Stimulated activated naive CD8-positive, alpha-beta T cell treated with anti-CD3 and anti-CD28 coated beads, Interleukin-15, Interleukin-2, amounts not matched to agents 100 ng/mL and 50 ng/mL, for 24 hours (primary cell): ENCODE results near the gene CRHR1.

Experiments
- H3K27ac Mint-ChIP-seq: one replicate; pipeline ENCODE4 v1.8.0; 2021; ENCODE audit warnings: mild to moderate bottlenecking, mixed read lengths
- H3K27me3 Mint-ChIP-seq: one replicate; pipeline ENCODE4 v1.8.0; 2021; ENCODE audit warnings: mixed read lengths
- H3K36me3 Mint-ChIP-seq: one replicate; pipeline ENCODE4 v1.8.0; 2021; ENCODE audit warnings: low read depth, mixed read lengths
- H3K4me1 Mint-ChIP-seq: one replicate; pipeline ENCODE4 v1.8.0; 2021; ENCODE audit warnings: low read depth, mixed read lengths
- H3K4me3 Mint-ChIP-seq: one replicate; pipeline ENCODE4 v1.8.0; 2021; ENCODE audit warnings: mild to moderate bottlenecking, mixed read lengths
- H3K9me3 Mint-ChIP-seq: one replicate; pipeline ENCODE4 v1.8.0; 2021; ENCODE audit warnings: mixed read lengths

The CRHR1 gene

DNA sequence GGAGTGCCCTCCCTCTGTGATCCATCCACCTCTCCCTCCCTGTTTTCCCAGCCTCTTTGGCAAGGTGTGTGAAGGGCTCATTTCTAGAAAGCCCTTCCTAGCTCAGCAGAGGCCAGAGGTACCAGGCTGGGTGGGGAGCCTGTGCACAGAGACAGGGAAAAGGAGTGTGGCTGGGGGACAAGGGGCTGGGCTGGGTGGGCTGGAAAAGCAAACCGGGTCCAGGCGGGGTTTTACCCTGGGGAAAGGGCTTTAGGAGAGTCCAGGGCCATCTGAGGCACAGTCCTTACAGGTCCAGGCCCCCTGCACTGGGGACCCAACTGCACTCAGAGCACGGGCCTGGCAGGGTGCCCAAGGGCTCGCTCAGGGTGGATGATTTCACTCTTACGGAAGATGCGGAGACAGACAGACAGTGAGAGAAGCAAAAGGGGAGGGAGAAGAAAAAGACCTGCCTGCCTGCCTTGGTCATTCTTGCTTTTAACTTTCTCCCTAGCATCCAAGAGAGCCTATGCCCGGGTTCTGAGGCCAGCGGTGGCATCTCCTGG, 7.0 kb downstream of the CRHR1 start:
- Mint-ChIP-seq H3K4me3 (no peak overlapping the region), H3K27me3 (peaks cover 64% of the 10 kb centered on the region), H3K27ac (no peak overlapping the region), H3K4me1 (no peaks in the 10 kb centered on the region), H3K36me3 (no peaks in the 10 kb centered on the region), H3K9me3 (no peaks in the 10 kb centered on the region)

DNA sequence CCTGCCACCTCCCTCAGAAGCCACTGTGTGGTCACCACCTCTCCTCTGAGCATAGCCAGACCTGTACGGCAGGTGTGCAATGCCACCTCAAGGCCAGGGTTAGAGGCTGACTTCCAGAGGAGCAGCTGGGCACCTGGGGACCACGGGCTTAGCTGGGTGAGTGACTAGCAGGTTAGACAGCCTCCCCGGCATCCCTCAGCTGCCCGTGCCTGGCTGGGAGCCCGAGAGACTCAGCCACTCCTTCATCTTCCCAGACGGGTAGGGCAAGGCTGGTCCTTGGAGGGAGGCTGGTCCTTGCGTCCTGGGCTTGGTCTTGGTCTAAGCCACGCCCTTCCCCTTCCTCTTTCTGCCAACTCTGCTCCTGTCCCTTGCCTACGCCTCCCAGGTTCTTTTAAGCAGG, 7.8 kb downstream of the CRHR1 start:
- Mint-ChIP-seq H3K4me3 (no peak overlapping the region), H3K27ac (no peak overlapping the region), H3K9me3 (no peaks in the 10 kb centered on the region), H3K4me1 (no peaks in the 10 kb centered on the region), H3K27me3 (peaks cover 58% of the 10 kb centered on the region), H3K36me3 (no peaks in the 10 kb centered on the region)

DNA sequence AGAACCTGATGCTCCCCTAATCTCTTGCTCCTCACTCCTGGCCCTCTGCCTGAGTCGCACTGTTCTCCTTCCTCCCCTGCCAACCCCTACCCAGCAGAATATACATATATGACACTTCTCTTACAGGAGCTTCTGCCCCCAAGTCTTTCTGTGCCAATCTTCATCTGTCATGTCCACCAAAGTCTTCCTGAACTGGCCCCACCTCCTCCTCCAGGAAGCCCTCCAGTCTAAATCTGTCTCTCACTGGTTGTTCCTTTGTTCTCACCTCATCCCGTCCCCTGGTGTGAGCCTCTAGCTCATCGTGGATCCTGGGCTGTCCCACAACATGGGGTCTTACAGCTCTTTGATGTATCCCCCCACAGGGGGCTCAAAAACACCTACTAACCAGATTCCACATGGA, 8.3 kb downstream of the CRHR1 start:
- H3K4me1 Mint-ChIP-seq: no peaks in the 10 kb centered on the region
- no peaks in the 10 kb centered on the region for H3K36me3 Mint-ChIP-seq
- H3K27me3 Mint-ChIP-seq: peaks cover 53% of the 10 kb centered on the region
- H3K27ac Mint-ChIP-seq: no peak overlapping the region
- H3K4me3 Mint-ChIP-seq: no peak overlapping the region
- H3K9me3 Mint-ChIP-seq: no peaks in the 10 kb centered on the region

DNA sequence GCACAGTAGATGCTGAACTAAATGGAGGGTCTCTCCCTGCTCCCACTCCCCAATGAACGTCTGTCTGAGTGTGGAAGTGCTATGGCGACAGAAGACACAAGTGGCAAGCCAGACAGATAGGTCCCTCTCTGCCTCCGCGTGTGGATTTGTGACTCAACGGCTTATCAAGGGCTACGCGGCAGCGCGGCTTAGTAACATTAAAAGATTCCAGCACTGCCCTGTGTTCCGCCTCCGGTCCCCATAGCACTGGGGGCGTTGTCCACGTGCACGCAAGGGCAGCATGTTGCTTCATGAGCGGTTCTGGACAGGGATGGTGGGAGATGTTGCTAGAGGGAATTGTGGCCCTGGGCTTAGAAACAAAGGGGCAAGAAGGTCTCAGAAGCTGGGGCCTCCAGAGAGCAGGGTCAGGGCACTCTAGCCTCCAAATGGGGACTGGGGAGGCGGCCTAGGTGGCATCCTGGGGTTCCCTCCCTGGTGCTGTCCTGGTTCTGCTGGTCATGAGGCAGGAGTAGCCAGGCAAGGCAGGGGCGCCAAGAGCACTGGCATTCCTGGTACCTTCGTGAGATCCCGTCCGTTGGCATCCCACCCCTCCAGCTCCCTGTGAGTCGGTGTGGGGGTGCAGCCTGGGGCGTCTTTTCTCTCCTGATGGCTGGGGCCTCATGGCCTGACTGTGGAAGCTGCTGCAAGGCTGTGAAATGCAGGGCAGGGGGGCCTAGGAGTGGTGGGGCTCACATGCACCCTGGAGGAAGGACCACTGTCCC, 9.1 kb downstream of the CRHR1 start:
- Mint-ChIP-seq H3K4me3 (no peak overlapping the region), H3K27me3 (peaks cover 47% of the 10 kb centered on the region), H3K9me3 (no peaks in the 10 kb centered on the region), H3K4me1 (no peaks in the 10 kb centered on the region), H3K27ac (no peak overlapping the region), H3K36me3 (no peaks in the 10 kb centered on the region)

DNA sequence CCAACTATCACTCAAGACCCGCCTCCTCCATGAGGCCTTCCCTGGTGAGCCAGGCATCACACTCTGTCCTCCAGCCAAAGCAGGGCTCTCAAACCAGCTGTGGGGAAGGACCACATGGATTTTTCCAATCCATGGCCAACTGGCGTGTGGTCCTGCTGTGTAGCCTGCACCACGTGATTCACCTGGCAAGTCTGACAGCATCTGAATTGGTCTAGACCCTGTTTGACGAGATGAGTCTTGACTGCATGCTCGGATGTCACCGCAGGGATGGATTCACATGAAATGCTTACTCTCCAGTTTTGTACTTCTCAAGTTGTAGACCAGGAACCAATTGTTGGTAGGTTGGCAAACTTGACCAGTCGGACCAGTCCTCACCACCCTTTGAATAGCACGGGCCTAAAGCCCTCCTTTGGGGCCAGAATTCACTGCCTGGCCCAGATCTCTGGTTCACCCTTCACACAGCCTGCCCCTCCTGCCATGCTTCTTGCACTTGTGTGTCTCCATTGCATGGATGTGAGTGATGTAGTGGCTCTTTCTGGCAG, 9.9 kb downstream of the CRHR1 start:
- peaks cover 44% of the 10 kb centered on the region for H3K27me3 Mint-ChIP-seq
- H3K36me3 Mint-ChIP-seq: no peaks in the 10 kb centered on the region
- H3K4me3 Mint-ChIP-seq: no peak overlapping the region
- H3K9me3 Mint-ChIP-seq: no peaks in the 10 kb centered on the region
- no peak overlapping the region for H3K27ac Mint-ChIP-seq
- no peaks in the 10 kb centered on the region for H3K4me1 Mint-ChIP-seq

DNA sequence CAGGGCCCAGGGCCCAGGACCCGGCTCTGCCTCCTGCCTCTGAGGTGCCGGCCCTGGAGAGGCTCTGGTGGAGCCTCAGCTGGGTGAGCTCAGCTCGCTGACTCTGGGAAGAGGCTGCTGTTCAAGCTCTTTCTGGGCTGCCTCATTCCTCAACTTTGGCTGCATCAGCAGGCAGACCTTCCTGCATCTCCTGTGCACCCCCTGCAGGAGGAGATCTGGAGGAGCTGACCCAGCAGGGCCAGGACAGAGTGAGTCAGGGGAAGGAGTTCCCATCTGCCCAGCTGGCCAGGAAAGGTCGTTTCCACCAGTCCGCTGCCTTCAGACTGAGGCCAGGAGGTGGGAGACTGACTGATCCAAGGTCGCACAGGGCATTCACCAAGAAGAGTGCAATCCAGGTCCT, 10.7 kb downstream of the CRHR1 start:
- Mint-ChIP-seq H3K27me3 (peaks cover 43% of the 10 kb centered on the region), H3K27ac (no peak overlapping the region), H3K36me3 (no peaks in the 10 kb centered on the region), H3K4me1 (no peaks in the 10 kb centered on the region), H3K9me3 (no peaks in the 10 kb centered on the region), H3K4me3 (no peak overlapping the region)

DNA sequence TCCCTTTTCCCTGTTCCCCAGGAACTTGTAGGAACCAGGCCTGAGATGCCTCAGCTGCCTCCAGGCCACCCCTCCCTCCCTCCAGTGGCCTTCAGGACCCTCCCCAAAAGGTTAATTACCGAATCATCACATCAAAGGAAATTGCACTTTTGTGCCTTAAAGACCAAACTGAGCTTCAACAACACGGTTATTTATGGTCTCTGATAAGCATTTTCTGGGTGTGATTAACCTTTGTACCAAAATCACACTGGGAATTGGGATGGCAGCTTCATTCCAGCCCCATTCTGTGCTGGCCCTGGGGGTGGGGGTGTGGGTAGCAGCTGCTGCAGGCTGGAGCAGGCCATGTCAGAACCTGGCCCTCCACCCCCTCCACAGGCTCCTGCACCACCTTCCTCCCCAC, 16.7 kb downstream of the CRHR1 start:
- no peak overlapping the region for H3K27ac Mint-ChIP-seq
- H3K4me1 Mint-ChIP-seq: no peaks in the 10 kb centered on the region
- H3K27me3 Mint-ChIP-seq: peaks cover 35% of the 10 kb centered on the region
- H3K4me3 Mint-ChIP-seq: no peak overlapping the region
- no peaks in the 10 kb centered on the region for H3K36me3 Mint-ChIP-seq
- H3K9me3 Mint-ChIP-seq: no peaks in the 10 kb centered on the region

DNA sequence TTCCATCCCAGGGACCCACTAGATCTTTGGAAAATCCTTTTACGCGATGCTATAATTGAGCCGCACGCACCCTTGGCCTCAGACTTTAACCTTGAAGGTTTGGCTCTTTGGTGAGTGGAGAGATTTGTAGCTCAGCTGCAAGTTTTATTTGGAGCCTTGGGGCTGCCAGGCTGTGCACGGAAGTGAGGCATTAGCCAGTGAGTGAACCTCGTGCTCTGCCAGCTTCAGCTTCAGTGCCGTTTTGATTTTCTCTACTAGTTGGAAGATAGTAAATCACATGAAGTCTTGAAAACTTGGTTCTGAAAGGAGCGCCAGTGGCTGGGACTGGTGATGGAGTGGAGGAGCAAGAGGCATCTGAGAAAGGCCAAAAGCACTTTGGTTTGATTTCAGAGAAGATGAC, 17.3 kb downstream of the CRHR1 start:
- Mint-ChIP-seq H3K9me3 (no peaks in the 10 kb centered on the region), H3K4me1 (no peaks in the 10 kb centered on the region), H3K4me3 (no peak overlapping the region), H3K27me3 (peaks cover 36% of the 10 kb centered on the region), H3K36me3 (no peaks in the 10 kb centered on the region), H3K27ac (no peak overlapping the region)

DNA sequence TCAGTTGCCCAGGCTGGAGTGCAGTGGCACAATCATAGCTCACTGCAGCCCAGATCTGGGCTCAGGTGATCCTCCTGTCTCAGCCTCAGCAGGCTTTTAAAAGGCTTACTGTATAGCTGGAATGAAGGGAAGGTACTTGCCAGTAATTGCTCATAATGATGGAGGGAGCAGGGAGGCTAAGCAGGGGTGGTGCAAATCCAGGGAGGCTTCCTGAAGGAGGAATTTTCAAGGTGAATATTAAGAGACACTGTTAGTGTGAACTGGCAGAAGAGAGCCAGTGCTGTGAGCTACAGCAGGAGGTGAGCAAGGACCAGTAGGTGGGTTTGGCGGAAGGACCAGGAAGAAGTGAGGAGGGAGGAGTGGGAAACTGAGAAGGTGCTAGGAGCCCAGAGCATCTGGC, 24.7 kb downstream of the CRHR1 start:
- no peaks in the 10 kb centered on the region for H3K4me1 Mint-ChIP-seq
- no peak overlapping the region for H3K27ac Mint-ChIP-seq
- H3K27me3 Mint-ChIP-seq: peaks cover 13% of the 10 kb centered on the region
- H3K36me3 Mint-ChIP-seq: no peaks in the 10 kb centered on the region
- no peaks in the 10 kb centered on the region for H3K9me3 Mint-ChIP-seq
- H3K4me3 Mint-ChIP-seq: no peak overlapping the region

DNA sequence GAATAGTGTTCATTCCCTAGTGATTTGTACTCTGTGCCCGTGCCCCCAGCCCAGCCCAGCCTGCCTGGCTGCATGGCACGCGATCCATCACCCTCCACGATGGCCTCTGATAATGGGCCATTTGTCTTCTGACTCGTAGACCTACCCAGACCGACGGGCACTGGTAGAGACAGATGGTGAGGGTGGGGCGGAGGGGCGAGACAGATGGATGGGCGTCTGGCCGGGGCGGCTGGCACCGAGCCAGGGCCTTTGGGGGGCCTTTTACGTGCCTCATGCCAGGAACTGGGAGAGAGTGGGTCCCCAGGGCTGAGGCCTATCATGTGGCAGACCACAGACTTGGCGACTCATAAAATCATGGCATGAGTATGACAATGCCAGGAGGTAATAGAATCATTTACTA, 25.4 kb downstream of the CRHR1 start:
- Mint-ChIP-seq H3K27ac (no peak overlapping the region), H3K4me3 (no peak overlapping the region), H3K9me3 (no peaks in the 10 kb centered on the region), H3K4me1 (no peaks in the 10 kb centered on the region), H3K36me3 (no peaks in the 10 kb centered on the region), H3K27me3 (peaks cover 12% of the 10 kb centered on the region)

DNA sequence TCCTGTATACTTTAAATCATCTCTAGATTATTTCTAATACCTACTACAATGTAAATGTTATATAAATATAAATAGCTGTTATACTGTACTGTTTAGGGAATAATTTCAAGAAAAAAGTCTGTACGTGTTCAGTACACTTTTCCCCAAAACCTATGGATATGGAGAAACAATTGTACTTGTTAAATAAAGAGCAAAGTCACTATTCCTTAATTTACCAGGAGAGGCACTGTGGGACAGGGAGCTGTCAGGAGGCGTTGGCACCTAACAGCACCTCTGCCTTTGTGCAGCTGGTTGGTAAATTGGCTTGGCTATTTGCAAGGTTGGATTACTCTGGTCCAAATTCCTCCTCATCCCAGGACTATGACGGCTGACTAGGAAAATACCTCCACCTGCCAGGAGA, 28.0 kb downstream of the CRHR1 start:
- H3K4me3 Mint-ChIP-seq: no peak overlapping the region
- H3K4me1 Mint-ChIP-seq: no peaks in the 10 kb centered on the region
- no peaks in the 10 kb centered on the region for H3K9me3 Mint-ChIP-seq
- no peaks in the 10 kb centered on the region for H3K36me3 Mint-ChIP-seq
- H3K27ac Mint-ChIP-seq: no peak overlapping the region
- no peaks in the 10 kb centered on the region for H3K27me3 Mint-ChIP-seq

DNA sequence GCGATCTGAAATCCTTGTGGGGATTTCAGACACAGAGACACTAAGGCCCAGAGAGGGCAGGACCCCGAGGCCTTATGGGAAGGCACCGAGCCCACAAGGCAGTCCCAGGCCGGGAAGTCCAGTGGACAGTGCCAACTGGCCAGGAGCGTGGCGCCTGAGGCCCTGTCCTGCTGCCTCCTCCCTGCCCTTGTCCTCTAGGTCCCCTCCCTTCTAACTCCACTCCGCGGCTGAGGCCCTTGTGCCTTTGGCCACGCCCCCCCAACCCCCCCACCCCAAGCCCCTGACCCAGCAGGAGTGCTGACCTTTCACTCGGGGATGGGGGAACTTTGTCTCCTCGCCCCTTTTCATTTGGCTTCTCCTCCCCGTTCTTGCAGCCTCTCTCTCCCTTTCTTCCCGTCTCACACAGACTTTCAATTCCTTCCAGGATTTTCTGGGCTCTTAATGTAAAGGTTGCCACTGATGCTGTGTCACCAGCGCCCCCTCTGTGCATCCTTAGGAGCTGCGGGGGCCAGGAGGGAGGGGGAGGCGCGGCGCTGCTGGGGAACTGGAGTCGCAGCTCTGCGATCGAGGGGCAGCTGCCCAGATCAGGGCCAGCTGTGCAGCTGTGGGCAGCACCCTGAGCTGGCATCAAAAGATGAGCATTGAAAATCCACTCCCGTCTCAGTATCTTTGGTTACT, 29.1 kb downstream of the CRHR1 start:
- H3K4me3 Mint-ChIP-seq: no peak overlapping the region
- no peaks in the 10 kb centered on the region for H3K9me3 Mint-ChIP-seq
- no peaks in the 10 kb centered on the region for H3K4me1 Mint-ChIP-seq
- H3K36me3 Mint-ChIP-seq: no peaks in the 10 kb centered on the region
- H3K27me3 Mint-ChIP-seq: no peaks in the 10 kb centered on the region
- H3K27ac Mint-ChIP-seq: no peak overlapping the region

DNA sequence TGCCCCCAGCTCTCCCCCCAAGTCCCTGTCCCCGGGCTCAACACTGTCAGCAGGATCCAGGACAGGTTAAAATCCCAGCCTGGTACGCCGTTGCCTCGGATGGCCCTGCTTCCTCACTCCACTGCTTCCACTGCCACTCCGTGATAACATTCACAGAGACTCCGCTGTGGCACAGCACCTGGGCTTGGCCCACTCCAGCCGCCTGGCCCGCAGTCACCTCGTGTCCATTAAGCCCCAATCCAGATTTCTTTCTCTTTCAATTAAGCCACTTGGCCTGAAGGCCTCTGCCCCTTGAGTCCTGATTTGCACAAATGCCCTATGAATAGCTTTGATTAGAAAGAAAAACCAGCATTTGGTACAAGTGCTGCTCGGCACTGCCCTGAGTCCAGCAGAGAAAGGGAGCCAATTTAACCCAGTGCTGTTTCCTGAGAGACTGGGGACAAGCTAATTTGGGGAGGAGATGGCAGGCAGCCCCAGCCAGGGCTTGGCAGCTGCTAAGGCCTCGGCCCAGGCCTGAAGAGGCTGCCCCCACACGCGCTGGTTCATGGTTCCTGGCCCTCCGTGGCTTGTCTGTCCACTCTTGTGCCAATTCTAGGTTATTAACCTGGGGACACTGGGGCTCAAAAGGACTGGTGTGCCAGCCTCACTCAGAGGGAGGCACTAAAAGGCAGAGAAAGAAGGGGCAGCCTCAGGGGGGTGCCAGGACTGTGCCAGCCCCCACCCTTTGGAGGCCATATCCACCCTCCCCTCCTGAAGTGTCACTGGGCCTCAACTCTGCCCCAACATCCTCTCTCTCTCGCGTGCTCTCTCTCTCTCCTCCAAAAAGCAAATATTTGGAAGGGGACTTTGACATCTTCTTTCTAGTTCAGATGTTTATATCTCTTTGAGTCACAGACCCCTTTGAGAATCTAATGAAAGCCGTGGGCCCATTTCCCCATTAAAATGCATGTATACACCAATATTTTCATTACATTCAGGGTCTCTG, 30.8 kb downstream of the CRHR1 start:
- no peaks in the 10 kb centered on the region for H3K4me1 Mint-ChIP-seq
- H3K27me3 Mint-ChIP-seq: no peaks in the 10 kb centered on the region
- H3K9me3 Mint-ChIP-seq: no peaks in the 10 kb centered on the region
- H3K4me3 Mint-ChIP-seq: no peak overlapping the region
- H3K27ac Mint-ChIP-seq: no peak overlapping the region
- H3K36me3 Mint-ChIP-seq: no peaks in the 10 kb centered on the region

DNA sequence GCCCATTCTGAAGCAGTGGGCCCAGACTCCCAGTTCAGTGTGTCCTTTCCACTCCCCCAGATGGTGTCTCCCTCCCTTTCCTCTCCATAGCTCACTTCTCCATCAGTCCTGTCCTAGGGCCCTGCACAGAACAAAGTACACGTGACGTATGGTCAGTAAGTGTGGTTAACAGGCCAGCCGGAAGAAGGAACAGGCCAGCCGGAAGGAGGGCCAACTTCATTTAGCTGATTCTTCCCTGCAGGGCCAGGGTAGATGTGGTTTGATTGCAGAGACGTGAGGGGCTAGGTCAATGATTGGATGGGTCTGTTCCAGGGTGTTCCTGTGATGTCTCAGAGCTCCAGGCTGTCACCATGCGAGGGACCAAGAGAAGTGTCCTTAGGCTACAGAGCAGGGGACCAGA, 31.6 kb downstream of the CRHR1 start:
- Mint-ChIP-seq H3K36me3 (no peaks in the 10 kb centered on the region), H3K4me1 (no peaks in the 10 kb centered on the region), H3K9me3 (no peaks in the 10 kb centered on the region), H3K27ac (no peak overlapping the region), H3K4me3 (no peak overlapping the region), H3K27me3 (no peaks in the 10 kb centered on the region)
